Measurements from ENCODE around the gene RNPEPL1. TPM values are rescaled to one million over a fixed set of nuclear protein-coding genes. Genes with fewer than 3 reads are reported as not detected.

Gene RNPEPL1
- total RNA-seq, 1 experiment from 2014 or later: 80.6 TPM

DNA sequence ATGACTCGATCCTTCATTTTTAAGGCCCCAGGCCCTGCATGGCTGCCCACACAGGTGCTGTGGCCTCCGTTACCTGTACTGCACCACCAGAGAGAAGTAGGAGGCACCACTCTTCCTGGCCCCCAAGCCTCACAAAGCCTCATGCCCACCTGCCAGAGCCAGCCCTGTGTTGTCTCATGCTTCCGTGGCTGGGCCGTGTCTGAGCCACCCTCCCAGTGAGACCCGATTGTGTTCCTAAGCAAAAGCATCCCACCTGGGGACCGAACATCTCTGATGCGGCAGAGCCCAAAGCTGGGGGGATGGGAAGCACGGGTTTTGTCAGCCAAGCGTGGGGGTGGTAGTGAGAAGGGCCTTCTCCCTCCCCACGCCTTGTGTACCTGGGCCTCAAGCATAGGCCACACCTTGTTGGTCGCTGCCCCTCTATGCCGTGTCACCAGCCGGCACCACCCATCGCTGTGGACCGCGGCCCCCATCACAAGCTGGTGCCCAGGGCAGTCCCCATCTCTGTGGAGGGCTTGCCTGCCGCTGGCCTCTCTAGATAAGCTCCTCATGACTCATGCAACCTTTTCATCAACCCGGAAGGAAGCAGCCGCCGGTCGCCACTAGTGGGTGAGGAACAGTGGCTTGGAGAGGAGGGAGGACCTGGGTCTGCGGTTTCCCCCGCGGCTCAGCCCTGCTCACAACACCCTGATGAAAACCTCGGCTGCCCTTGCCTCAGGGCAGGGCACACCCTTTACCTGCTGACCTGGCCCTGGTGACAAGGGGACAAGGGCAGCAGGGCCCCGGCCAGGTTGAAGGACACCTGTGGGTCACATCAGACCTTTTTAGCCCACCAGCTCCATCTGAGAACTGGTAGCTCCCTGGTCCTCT, 2.7 kb upstream of the RNPEPL1 start:
- no peak for TF ChIP-seq CTCF (IDR thresholded peaks at IDR 0.05; ENCODE audit: unreplicated experiment)
- peaks cover 79% of the 10 kb centered on the region for H3K36me3 Mint-ChIP-seq (ENCODE audit: insufficient read depth, unreplicated experiment)
- peak overlapping the region; percentile 85 for H3K4me3 Mint-ChIP-seq (ENCODE audit: low read depth, unreplicated experiment)
- H3K9me3 Mint-ChIP-seq (ENCODE audit: low read depth, unreplicated experiment): no peaks in the 10 kb centered on the region
- DNase-seq: peak; percentile 93
- H3K27ac Mint-ChIP-seq (ENCODE audit: unreplicated experiment): peak overlapping the region; percentile 97
- peaks cover 45% of the 10 kb centered on the region for H3K4me1 Mint-ChIP-seq (ENCODE audit: low read depth, unreplicated experiment)
- CTCF ChIA-PET: interaction anchor here (0.6 to 3.5 kb wide), 10 partner anchors 9 to 275 kb away, joined by 3 to 38 read pairs (median 6); partner anchors contain the start of gene CAPN10
- no peaks in the 10 kb centered on the region for H3K27me3 Mint-ChIP-seq (ENCODE audit: unreplicated experiment)
- intact Hi-C loops (cut with micrococcal nuclease; ENCODE audit: unreplicated experiment): no loop called here
- BruUV-seq (replicated peaks): no TSS peak

DNA sequence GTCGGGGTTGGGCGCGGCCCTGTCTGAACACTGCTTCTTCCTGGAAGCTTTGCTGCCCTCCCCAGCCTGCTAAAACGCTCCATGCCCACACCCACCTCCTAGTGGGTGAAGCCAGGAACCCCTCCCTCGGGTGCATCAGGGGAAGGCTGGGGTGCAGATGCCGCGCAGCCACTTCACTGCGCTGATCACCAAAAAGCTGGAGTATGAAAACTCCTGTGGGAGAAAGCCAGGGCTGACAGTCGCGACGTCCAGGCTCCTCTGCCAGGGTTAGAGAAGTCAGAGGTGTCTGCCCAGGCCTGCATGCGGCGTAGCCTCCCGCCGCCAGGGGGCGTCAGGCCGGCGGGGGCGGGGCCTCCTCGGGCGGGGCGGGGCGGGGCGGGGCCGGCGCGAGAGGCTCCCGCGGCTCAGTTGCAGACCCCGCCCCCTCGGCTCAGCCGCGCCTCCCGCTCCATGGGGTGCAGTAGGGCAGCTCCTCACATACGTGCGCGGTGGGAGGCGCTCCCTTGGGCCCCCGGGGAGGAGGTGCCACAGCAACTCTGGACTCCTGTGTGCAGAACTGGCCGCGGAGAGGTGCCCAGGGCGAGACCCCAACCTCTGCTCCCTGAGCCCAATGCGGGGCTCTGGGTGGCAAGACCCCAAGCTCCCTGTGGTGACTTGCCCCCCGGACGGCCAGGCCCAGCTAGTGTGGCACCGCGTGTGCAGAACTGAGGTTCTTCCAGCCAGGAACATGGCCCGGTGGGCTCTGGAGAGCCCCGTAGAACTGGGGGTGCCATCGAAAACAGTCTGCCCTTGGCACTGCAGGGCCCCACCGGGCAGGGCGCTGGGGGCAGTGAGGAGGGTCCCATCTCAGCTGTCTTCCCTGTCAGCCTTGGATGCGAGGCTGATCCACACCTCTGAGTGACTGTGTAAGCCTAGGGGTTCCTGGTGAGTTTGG, 1.8 kb upstream of the RNPEPL1 start:
- H3K27me3 Mint-ChIP-seq (ENCODE audit: unreplicated experiment): no peaks in the 10 kb centered on the region
- H3K36me3 Mint-ChIP-seq (ENCODE audit: insufficient read depth, unreplicated experiment): peaks cover 70% of the 10 kb centered on the region
- peak; percentile 95 for TF ChIP-seq CTCF (IDR thresholded peaks at IDR 0.05; ENCODE audit: unreplicated experiment)
- peaks cover 41% of the 10 kb centered on the region for H3K4me1 Mint-ChIP-seq (ENCODE audit: low read depth, unreplicated experiment)
- no TSS peak for BruUV-seq (replicated peaks)
- intact Hi-C loops (cut with micrococcal nuclease; ENCODE audit: unreplicated experiment): no loop called here
- CTCF ChIA-PET: interaction anchor here (0.7 to 3.5 kb wide), 8 partner anchors 10 to 627 kb away, joined by 3 to 38 read pairs (median 6); partner anchors contain the start of gene CAPN10
- DNase-seq: peak; percentile 97
- H3K9me3 Mint-ChIP-seq (ENCODE audit: low read depth, unreplicated experiment): no peaks in the 10 kb centered on the region
- peak overlapping the region; percentile 97 for H3K27ac Mint-ChIP-seq (ENCODE audit: unreplicated experiment)
- H3K4me3 Mint-ChIP-seq (ENCODE audit: low read depth, unreplicated experiment): peak overlapping the region; percentile 85

GRCh38 chr2:240567137-240567871, 980 bp upstream of the RNPEPL1 start:
- H3K27me3 Mint-ChIP-seq (ENCODE audit: unreplicated experiment): no peaks in the 10 kb centered on the region
- H3K4me1 Mint-ChIP-seq (ENCODE audit: low read depth, unreplicated experiment): peaks cover 33% of the 10 kb centered on the region
- TSS peak; percentile 35 for BruUV-seq (replicated peaks)
- H3K4me3 Mint-ChIP-seq (ENCODE audit: low read depth, unreplicated experiment): peak overlapping the region; percentile 85
- intact Hi-C loops (cut with micrococcal nuclease; ENCODE audit: unreplicated experiment): no loop called here
- no peaks in the 10 kb centered on the region for H3K9me3 Mint-ChIP-seq (ENCODE audit: low read depth, unreplicated experiment)
- CTCF ChIA-PET: interaction anchor here (0.6 to 3.5 kb wide), 6 partner anchors 10 to 60 kb away, joined by 5 to 38 read pairs (median 6); partner anchors contain the start of gene CAPN10
- peaks cover 70% of the 10 kb centered on the region for H3K36me3 Mint-ChIP-seq (ENCODE audit: insufficient read depth, unreplicated experiment)
- TF ChIP-seq CTCF (IDR thresholded peaks at IDR 0.05; ENCODE audit: unreplicated experiment): no peak
- no peak for DNase-seq
- peak overlapping the region; percentile 97 for H3K27ac Mint-ChIP-seq (ENCODE audit: unreplicated experiment)
